ENCODE data around the gene PDHA2.

GRCh38 chr4:95869961-95870500, 30.1 kb downstream of the PDHA2 start:
- TF ChIP-seq CTCF (IDR thresholded peaks at IDR 0.05 in 2 of 3, conservative IDR thresholded peaks at IDR 0.05 in 1 of 3; ENCODE audit: borderline replicate concordance in 1 of 3, insufficient read depth in 1 of 3, low read depth in 2 of 3, low read length in 2 of 3) (no peak), CEBPB (IDR thresholded peaks at IDR 0.05; ENCODE audit: low read depth) (no peak), POLR2AphosphoS5 (IDR thresholded peaks at IDR 0.05; ENCODE audit: low read depth, low read length) (no peak), POLR2A (IDR thresholded peaks at IDR 0.05; ENCODE audit: borderline replicate concordance, extremely low read depth, insufficient read depth, insufficient read length) (no peak), MAX (IDR thresholded peaks at IDR 0.05) (no peak), SRF (IDR thresholded peaks at IDR 0.05; ENCODE audit: low read depth) (no peak), ZNF274 (IDR thresholded peaks at IDR 0.05; ENCODE audit: low read depth, low read length) (no peak)

Measured in HCT116 (cell line).